Thoracic aorta (tissue), 2 donors: ENCODE results near the gene F3. TPM values are rescaled to one million over a fixed set of nuclear protein-coding genes. Genes with fewer than 3 reads are reported as not detected.

Experiments used
- ATAC-seq: fragments of 150-250 bp; one replicate; pipeline ENCODE4 v1.8.0; 2017; ENCODE audit warnings: low read depth; ENCODE audit not compliant: insufficient number of reproducible peaks, low FRiP score
- DNase-seq: peaks from one replicate; pipeline ENCODE4 v3.0.0-alpha.2; 2020; ENCODE audit warnings: low spot score
- H3K27ac ChIP-seq, 2 donors: fragments of 200-600 bp; sonication (generic); 1 replicate in 1 of 2; 2 replicates in 1 of 2; pipeline ENCODE4 v1.5.1; 2016; ENCODE audit warnings: mild to moderate bottlenecking in 2 of 2, moderate library complexity in 2 of 2
- H3K27me3 ChIP-seq: fragments of 200-600 bp; sonication (generic); replicated peaks from 2 replicates; pipeline ENCODE4 v1.6.0; 2016; ENCODE audit warnings: mild to moderate bottlenecking; ENCODE audit not compliant: insufficient read depth
- H3K36me3 ChIP-seq: fragments of 200-600 bp; sonication (generic); one replicate; pipeline ENCODE4 v1.5.1; 2016
- H3K4me1 ChIP-seq, 2 donors: fragments of 200-600 bp; sonication (generic); 1 replicate in 1 of 2; 2 replicates in 1 of 2; pipeline versions ENCODE4 v1.5.1 to v1.6.0; 2016; ENCODE audit warnings: low read depth in 2 of 2, mild to moderate bottlenecking in 1 of 2; ENCODE audit not compliant: control insufficient read depth in 1 of 2
- H3K4me3 ChIP-seq: fragments of 200-600 bp; sonication (generic); 2 replicates; pipeline ENCODE4 v1.5.1; 2016; ENCODE audit warnings: mild to moderate bottlenecking
- H3K9me3 ChIP-seq: fragments of 200-600 bp; sonication (generic); 2 replicates; pipeline ENCODE4 v1.5.1; 2016
- CTCF ChIP-seq: fragments of 200-600 bp; sonication (generic); IDR thresholded peaks from one replicate; pipeline ENCODE4 v1.5.1; 2019; ENCODE audit warnings: antibody characterized with exemption
- total RNA-seq, 2 donors: library from RNA; depleted of rRNA; stranded (reverse); fragments of >200 nt; gene quantifications; one replicate each; pipeline versions ENCODE4 v1.1.0 to v1.2.3, GENCODE V29; 2016

The F3 gene
- total RNA-seq, 2 donors from 2014 or later = 70.5 to 73.6 TPM

- ATAC-seq (no peak), DNase-seq (no peak)
- H3K9me3 ChIP-seq = no peaks in the 10 kb centered on the region
- H3K27ac ChIP-seq = no peak overlapping the region
- H3K4me1 ChIP-seq = peaks cover 0 to 7% of the 10 kb centered on the region in 2 donors
- H3K27me3 ChIP-seq = no peaks in the 10 kb centered on the region
- H3K4me3 ChIP-seq = no peak overlapping the region
- no peak for TF ChIP-seq CTCF
- no peaks in the 10 kb centered on the region for H3K36me3 ChIP-seq
Observed at GRCh38 chr1:94530373-94530878, 11.1 kb downstream of the F3 start.

GRCh38 chr1:94529416-94529815, 12.1 kb downstream of the F3 start:
- Histone ChIP-seq H3K4me3 (no peak overlapping the region), H3K27me3 (no peaks in the 10 kb centered on the region), H3K36me3 (no peaks in the 10 kb centered on the region), H3K9me3 (no peaks in the 10 kb centered on the region), H3K27ac (no peak overlapping the region), H3K4me1 (peaks cover 0 to 7% of the 10 kb centered on the region in 2 donors)
- no peak for TF ChIP-seq CTCF
- no peak for ATAC-seq
- no peak for DNase-seq

- ATAC-seq (no peak), DNase-seq (no peak)
- peaks cover 0 to 7% of the 10 kb centered on the region in 2 donors for H3K4me1 ChIP-seq
Observed at GRCh38 chr1:94528826-94529225, 12.7 kb downstream of the F3 start.

GRCh38 chr1:94528299-94528698, 13.3 kb downstream of the F3 start:
- H3K4me1 ChIP-seq = peaks cover 0 to 7% of the 10 kb centered on the region in 2 donors
- H3K4me3 ChIP-seq = no peak overlapping the region

More at GRCh38 chr1:94528826-94529225, 12.7 kb downstream of the F3 start:
- TF ChIP-seq CTCF = no peak
- no peaks in the 10 kb centered on the region for H3K27me3 ChIP-seq
- no peaks in the 10 kb centered on the region for H3K9me3 ChIP-seq
- H3K36me3 ChIP-seq = no peaks in the 10 kb centered on the region
- no peak overlapping the region for H3K4me3 ChIP-seq
- no peak overlapping the region for H3K27ac ChIP-seq

GRCh38 chr1:94527447-94528031, 14.0 kb downstream of the F3 start:
- Histone ChIP-seq H3K4me1 (peaks cover 0 to 7% of the 10 kb centered on the region in 2 donors), H3K9me3 (no peaks in the 10 kb centered on the region), H3K36me3 (no peaks in the 10 kb centered on the region), H3K4me3 (no peak overlapping the region), H3K27me3 (no peaks in the 10 kb centered on the region), H3K27ac (no peak overlapping the region)
- no peak for ATAC-seq
- no peak for TF ChIP-seq CTCF
- DNase-seq = no peak

More at GRCh38 chr1:94528299-94528698, 13.3 kb downstream of the F3 start:
- ATAC-seq (no peak), DNase-seq (no peak)
- no peaks in the 10 kb centered on the region for H3K27me3 ChIP-seq
- no peaks in the 10 kb centered on the region for H3K36me3 ChIP-seq
- no peak for TF ChIP-seq CTCF
- H3K27ac ChIP-seq = no peak overlapping the region
- no peaks in the 10 kb centered on the region for H3K9me3 ChIP-seq
